H1 (cell line): ENCODE measurements around the gene CUL4A. TPM values are rescaled to one million over a fixed set of nuclear protein-coding genes. Genes with fewer than 3 reads are reported as not detected.
A peak's percentile ranks its signal among the peaks of the same experiment; 100 is the strongest.

Experiments
- CTCF ChIA-PET: fragments of 300-600 bp; sonication (Branson Sonifier 250); formaldehyde crosslinking; loops from one replicate; lab custom pipeline; 2021; ENCODE audit not compliant: partially characterized antibody; lab: Charles Lee
- POLR2A ChIA-PET: fragments of 300-600 bp; sonication (Branson Sonifier 250); formaldehyde crosslinking; loops from one replicate; lab custom pipeline; 2021; ENCODE audit warnings: inconsistent platforms; ENCODE audit not compliant: partially characterized antibody; lab: Charles Lee
- DNase-seq, 2 experiments: peaks; one replicate each; pipeline versions ENCODE4 v3.0.0 to v3.0.0-alpha.2; 2010 to 2022; ENCODE audit warnings: low spot score in 2 of 2, low read depth in 1 of 2, mixed read lengths in 1 of 2
- FAIRE-seq: peaks from 2 replicates; lab custom pipeline; 2011; peaks lifted over from hg19 to GRCh38; lab: Jason Lieb, UNC
- H2AFZ ChIP-seq: 2 replicates; pipeline ENCODE4 v1.8.1; 2012; ENCODE audit warnings: low read length, inconsistent platforms
- H2AK5ac ChIP-seq: 2 replicates; pipeline ENCODE4 v1.6.1; 2013; ENCODE audit warnings: low read depth, low read length
- H2BK120ac ChIP-seq: replicated peaks from 2 replicates; pipeline ENCODE3; 2013; ENCODE audit warnings: low read depth, low read length, inconsistent platforms
- H2BK12ac ChIP-seq: 2 replicates; pipeline ENCODE4 v1.6.1; 2013; ENCODE audit warnings: low read depth, low read length
- H2BK15ac ChIP-seq: 2 replicates; pipeline ENCODE4 v1.6.1; 2013; ENCODE audit warnings: low read length
- H2BK20ac ChIP-seq: 2 replicates; pipeline ENCODE4 v1.6.1; 2013; ENCODE audit warnings: low read length
- H2BK5ac ChIP-seq: 2 replicates; pipeline ENCODE4 v1.6.1; 2013; ENCODE audit warnings: low read depth, low read length
- H3K14ac ChIP-seq: 2 replicates; pipeline ENCODE4 v1.6.1; 2013; ENCODE audit warnings: inconsistent platforms; ENCODE audit not compliant: insufficient read length
- H3K18ac ChIP-seq: 2 replicates; pipeline ENCODE4 v1.6.1; 2013; ENCODE audit warnings: low read length; ENCODE audit errors: extremely low read depth
- H3K23ac ChIP-seq: 2 replicates; pipeline ENCODE4 v1.6.1; 2013; ENCODE audit warnings: inconsistent platforms; ENCODE audit not compliant: insufficient read length
- H3K23me2 ChIP-seq: 2 replicates; pipeline ENCODE4 v1.6.1; 2013; ENCODE audit warnings: low read depth, low read length
- H3K27ac ChIP-seq: 2 replicates; pipeline ENCODE4 v1.6.1; 2011; ENCODE audit warnings: low read depth, low read length, inconsistent platforms
- H3K27me3 ChIP-seq, 4 experiments: replicated peaks in 1 of 4; 1 replicate in 1 of 4; 2 replicates in 3 of 4; pipeline versions ENCODE4 v1.6.1 to v1.8.1; 2011 to 2013; ENCODE audit warnings: low read length in 3 of 4, mild to moderate bottlenecking in 3 of 4, inconsistent platforms in 2 of 4, mixed read lengths in 2 of 4, moderate library complexity in 1 of 4; ENCODE audit not compliant: control insufficient read depth in 3 of 4, insufficient read depth in 3 of 4; ENCODE audit errors: extremely low read depth in 1 of 4
- H3K36me3 ChIP-seq, 4 experiments: 2 replicates each; pipeline versions ENCODE4 v1.6.1 to v1.8.1; 2011 to 2013; ENCODE audit warnings: mild to moderate bottlenecking in 4 of 4, low read length in 3 of 4, moderate library complexity in 2 of 4, control low read depth in 1 of 4, inconsistent platforms in 1 of 4; ENCODE audit not compliant: insufficient read depth in 4 of 4, control insufficient read depth in 2 of 4
- H3K4ac ChIP-seq: replicated peaks from 2 replicates; pipeline ENCODE3; 2013; ENCODE audit warnings: low read length, low read depth, mixed read lengths, inconsistent platforms; ENCODE audit not compliant: insufficient read length
- H3K4me1 ChIP-seq, 4 experiments: replicated peaks in 1 of 4; 1 replicate in 1 of 4; 2 replicates in 3 of 4; pipeline versions ENCODE4 v1.6.1 to v1.8.1; 2011 to 2013; ENCODE audit warnings: low read length in 3 of 4, inconsistent platforms in 2 of 4, mixed read lengths in 1 of 4; ENCODE audit not compliant: insufficient read depth in 4 of 4, control insufficient read depth in 3 of 4
- H3K4me2 ChIP-seq, 2 experiments: 2 replicates each; pipeline versions ENCODE4 v1.6.1 to v1.8.1; 2011 to 2013; ENCODE audit warnings: low read depth in 2 of 2, low read length in 2 of 2, control low read depth in 1 of 2, inconsistent platforms in 1 of 2, mild to moderate bottlenecking in 1 of 2; ENCODE audit not compliant: insufficient read depth in 1 of 2
- H3K4me3 ChIP-seq, 4 experiments: fragments of 200-600, 300-600 bp in 1 of 4; sonication (generic), shearing (Covaris generic), sonication (Bioruptor Twin) in 1 of 4; 2 replicates each; pipeline versions ENCODE4 v1.5.1 to v1.8.1; 2011 to 2016; ENCODE audit warnings: low read length in 4 of 4, low read depth in 3 of 4, control low read depth in 2 of 4, inconsistent platforms in 2 of 4, mild to moderate bottlenecking in 2 of 4, mixed read lengths in 1 of 4, moderate library complexity in 1 of 4; ENCODE audit not compliant: insufficient read depth in 2 of 4; ENCODE audit errors: extremely low read depth in 1 of 4
- H3K56ac ChIP-seq: replicated peaks from 2 replicates; pipeline ENCODE3; 2013; ENCODE audit warnings: low read depth, mild to moderate bottlenecking, mixed read lengths, low read length, inconsistent platforms; ENCODE audit not compliant: insufficient read length
- H3K79me1 ChIP-seq: 2 replicates; pipeline ENCODE4 v1.6.1; 2013; ENCODE audit warnings: low read depth, low read length, control low read depth
- H3K79me2 ChIP-seq, 2 experiments: 2 replicates each; pipeline versions ENCODE4 v1.6.1 to v1.8.1; 2012 to 2013; ENCODE audit warnings: low read length in 2 of 2, mild to moderate bottlenecking in 2 of 2, inconsistent platforms in 1 of 2; ENCODE audit not compliant: insufficient read depth in 2 of 2, control insufficient read depth in 1 of 2
- H3K9ac ChIP-seq, 4 experiments: replicated peaks in 1 of 4; 1 replicate in 1 of 4; 2 replicates in 3 of 4; pipeline versions ENCODE4 v1.6.1 to v1.8.1; 2011 to 2013; ENCODE audit warnings: low read depth in 3 of 4, low read length in 3 of 4, control low read depth in 2 of 4, mild to moderate bottlenecking in 2 of 4, moderate library complexity in 2 of 4, inconsistent platforms in 1 of 4; ENCODE audit errors: extremely low read depth in 1 of 4
- H3K9me3 ChIP-seq, 2 experiments: 2 replicates each; pipeline versions ENCODE4 v1.6.1 to v1.8.1; 2012 to 2013; ENCODE audit warnings: mild to moderate bottlenecking in 2 of 2, moderate library complexity in 2 of 2, control low read depth in 1 of 2, inconsistent platforms in 1 of 2, low read depth in 1 of 2, low read length in 1 of 2, mixed read lengths in 1 of 2; ENCODE audit not compliant: insufficient read depth in 2 of 2
- H4K20me1 ChIP-seq, 2 experiments: replicated peaks in 1 of 2; 2 replicates each; pipeline versions ENCODE3 to v1.8.1; 2011 to 2013; ENCODE audit warnings: inconsistent platforms in 2 of 2, low read length in 2 of 2, mild to moderate bottlenecking in 1 of 2; ENCODE audit not compliant: insufficient read depth in 2 of 2, control insufficient read depth in 1 of 2
- H4K5ac ChIP-seq: 2 replicates; pipeline ENCODE4 v1.6.1; 2013; ENCODE audit warnings: low read length, low read depth, mixed read lengths, inconsistent platforms; ENCODE audit not compliant: insufficient read length
- H4K8ac ChIP-seq: 2 replicates; pipeline ENCODE4 v1.8.0; 2013; ENCODE audit warnings: mild to moderate bottlenecking, moderate library complexity, low read length, inconsistent platforms; ENCODE audit not compliant: insufficient read depth; ENCODE audit errors: extremely low read depth
- H4K91ac ChIP-seq: replicated peaks from 2 replicates; pipeline ENCODE3; 2013; ENCODE audit warnings: low read length, mixed read lengths, inconsistent platforms; ENCODE audit not compliant: insufficient read length
- CBX8 ChIP-seq: fragments of 300-800, 300-1000 bp; sonication (generic); IDR thresholded peaks from 2 replicates; pipeline ENCODE4 v1.7.1; 2016; ENCODE audit warnings: low read depth, low read length, borderline replicate concordance
- EGR1 ChIP-seq: IDR thresholded peaks from 2 replicates; pipeline ENCODE4 v1.6.1; 2011; ENCODE audit warnings: low read depth, low read length, borderline replicate concordance
- KDM4A ChIP-seq: IDR thresholded peaks from one replicate; pipeline ENCODE4 v1.7.1; 2012; ENCODE audit warnings: low read depth, mild to moderate bottlenecking, moderate library complexity, low read length, inconsistent platforms; ENCODE audit not compliant: severe bottlenecking
- POLR2A ChIP-seq, 2 experiments: IDR thresholded peaks; 1 replicate in 1 of 2; 2 replicates in 1 of 2; pipeline ENCODE4 v1.6.1; 2011; ENCODE audit warnings: low read depth in 2 of 2, low read length in 2 of 2, mild to moderate bottlenecking in 2 of 2; ENCODE audit errors: control extremely low read depth in 1 of 2
- RAD21 ChIP-seq, 2 experiments: IDR thresholded peaks in 1 of 2; conservative IDR thresholded peaks in 1 of 2; 2 replicates each; pipeline ENCODE4 v1.6.1; 2011; ENCODE audit warnings: low read depth in 2 of 2, low read length in 2 of 2, improper control_type of control experiment in 1 of 2, inconsistent platforms in 1 of 2, mild to moderate bottlenecking in 1 of 2, moderate library complexity in 1 of 2
- WGBS, 2 experiments: shearing (Covaris generic) in 1 of 2; methylation state at CpG; one replicate each; pipeline versions ENCODE4 v1.1.6 to v1.1.7; 2013 to 2015; ENCODE audit warnings: low lambda C conversion rate in 2 of 2, mixed read lengths in 2 of 2, inconsistent platforms in 1 of 2, low coverage in 1 of 2, missing lambda C conversion rate in 1 of 2; ENCODE audit not compliant: insufficient replicate concordance in 2 of 2, insufficient coverage in 1 of 2, insufficient read length in 1 of 2; ENCODE audit errors: extremely low coverage in 1 of 2, missing lambda C conversion rate in 1 of 2; 5-methylcytosine and 5-hydroxymethylcytosine counted together
- polyA plus RNA-seq, 7 experiments: library from polyadenylated mRNA; depleted of rRNA in 3 of 7; stranded (reverse) in 5 of 7; unstranded in 2 of 7; fragments of >200 nt in 5 of 7; fragments of 200-250 nt in 2 of 7; gene quantifications; 1 replicate in 5 of 7; 2 replicates in 1 of 7; 4 replicates in 1 of 7; pipeline versions ENCODE4 v1.2.1 to v1.2.3, GENCODE V29; 2011 to 2013; ENCODE audit warnings: missing spikeins in 2 of 7, mixed read lengths in 2 of 7
- total RNA-seq: library from RNA; stranded (reverse); fragmentation: NEBNext Ultra II Directional; extraction: Animal tissue kit (Norgen Biotek cat#: 25700); gene quantifications from 2 replicates; pipeline ENCODE4 v1.2.1, GENCODE V29; 2021

The CUL4A gene
- total and polyA plus RNA-seq, 2 of the 8 experiments (the other 6 are each of a cell fraction or from before 2014, with no cell fraction given), result 54.7 to 101 TPM

- H3K9me3 ChIP-seq, result peaks cover 3 to 6% of the 10 kb centered on the region in 2 experiments; a peak in 2 of 4 replicates
- H2BK120ac ChIP-seq, result no peak overlapping the region
- H3K4ac ChIP-seq, result no peak overlapping the region
These were observed 82.8 kb downstream of the CUL4A start for GRCh38 chr13:113292021-113292862.

More at GRCh38 chr13:113292021-113292862, 82.8 kb downstream of the CUL4A start:
- H3K23ac ChIP-seq, result no peak overlapping the region
- TF ChIP-seq CBX8, result no peak
- TF ChIP-seq EGR1, result peak; percentile 98
- TF ChIP-seq KDM4A, result no peak
- peak in 1 of 2 experiments; percentile 5; a peak in 1 of 4 replicates for TF ChIP-seq RAD21 (IDR thresholded peaks at IDR 0.05 in 1 of 2, conservative IDR thresholded peaks at IDR 0.05 in 1 of 2; ENCODE audit: low read depth in 2 of 2, low read length in 2 of 2)
- peak in 1 of 2 experiments; percentile 18; a peak in 1 of 3 replicates for TF ChIP-seq POLR2A (IDR thresholded peaks at IDR 0.05; ENCODE audit: control extremely low read depth in 1 of 2, low read depth in 2 of 2, low read length in 2 of 2)
- TF ChIP-seq, all 59 proteins: peak for 3
- no peaks in the 10 kb centered on the region for H3K79me1 ChIP-seq
- ChIA-PET CTCF (interaction anchor here (1.0 to 2.1 kb wide), 6 partner anchors 15 to 153 kb away, joined by 3 to 7 read pairs (median 4); no protein-coding TSS in a partner anchor), POLR2A (no interaction called here)
- H2BK20ac ChIP-seq, result no peak overlapping the region
- H2AFZ ChIP-seq, result peak overlapping the region; percentile 94
- FAIRE-seq, result peak; percentile 87
- DNase-seq, result peak in 1 of 2 experiments; percentile 53
- H4K20me1 ChIP-seq, result no peaks in the 10 kb centered on the region
- H3K23me2 ChIP-seq, result peaks cover 4% of the 10 kb centered on the region
- H2BK5ac ChIP-seq, result no peak overlapping the region
- H3K18ac ChIP-seq, result no peak overlapping the region; the same call in 1 of the 2 replicates
- H3K9ac ChIP-seq, result peak overlapping the region in 3 of 4 experiments; percentile 8 to 50 (median 10); a peak in 5 of 7 replicates
- H3K14ac ChIP-seq, result no peak overlapping the region
- no peak overlapping the region for H4K91ac ChIP-seq
- 42% methylated on average over 22 of the region's 22 CpGs; no CpG with 5 or more reads in 1 of the 2 experiments for WGBS, 2 experiments
- H4K8ac ChIP-seq, result no peak overlapping the region
- H3K27me3 ChIP-seq, result peaks cover 0 to 2% (median 0%) of the 10 kb centered on the region in 4 experiments; a peak in 4 of 7 replicates
- no peak overlapping the region for H4K5ac ChIP-seq
- no peaks in the 10 kb centered on the region for H3K36me3 ChIP-seq
- no peak overlapping the region for H2AK5ac ChIP-seq
- peak overlapping the region; percentile 20 to 49 (median 30); a peak in 6 of 8 replicates for H3K4me3 ChIP-seq
- H3K27ac ChIP-seq, result no peak overlapping the region
- H3K4me2 ChIP-seq, result peak overlapping the region; percentile 61 to 75
- H3K4me1 ChIP-seq, result peaks cover 0 to 5% (median 3%) of the 10 kb centered on the region in 4 experiments; a peak in 4 of 7 replicates
- H2BK15ac ChIP-seq, result no peak overlapping the region
- no peaks in the 10 kb centered on the region; a peak in 1 of 4 replicates for H3K79me2 ChIP-seq
- H2BK12ac ChIP-seq, result no peak overlapping the region; the same call in 1 of the 2 replicates
- no peak overlapping the region for H3K56ac ChIP-seq
